H1 (cell line): Measurements from ENCODE around the gene INPP4B. TPM values are rescaled to one million over a fixed set of nuclear protein-coding genes. Genes with fewer than 3 reads are reported as not detected.

ENCODE experiments used
- CTCF ChIA-PET: fragments of 300-600 bp; sonication (Branson Sonifier 250); formaldehyde crosslinking; loops from one replicate; lab custom pipeline; 2021; ENCODE audit not compliant: partially characterized antibody; lab: Charles Lee
- POLR2A ChIA-PET: fragments of 300-600 bp; sonication (Branson Sonifier 250); formaldehyde crosslinking; loops from one replicate; lab custom pipeline; 2021; ENCODE audit warnings: inconsistent platforms; ENCODE audit not compliant: partially characterized antibody; lab: Charles Lee
- DNase-seq, 2 experiments: peaks; one replicate each; pipeline versions ENCODE4 v3.0.0 to v3.0.0-alpha.2; 2010 to 2022; ENCODE audit warnings: low spot score in 2 of 2, low read depth in 1 of 2, mixed read lengths in 1 of 2
- FAIRE-seq: peaks from 2 replicates; lab custom pipeline; 2011; peaks lifted over from hg19 to GRCh38; lab: Jason Lieb, UNC
- H2AFZ ChIP-seq: 2 replicates; pipeline ENCODE4 v1.8.1; 2012; ENCODE audit warnings: low read length, inconsistent platforms
- H2AK5ac ChIP-seq: 2 replicates; pipeline ENCODE4 v1.6.1; 2013; ENCODE audit warnings: low read depth, low read length
- H2BK120ac ChIP-seq: replicated peaks from 2 replicates; pipeline ENCODE3; 2013; ENCODE audit warnings: low read depth, low read length, inconsistent platforms
- H2BK12ac ChIP-seq: 2 replicates; pipeline ENCODE4 v1.6.1; 2013; ENCODE audit warnings: low read depth, low read length
- H2BK15ac ChIP-seq: 2 replicates; pipeline ENCODE4 v1.6.1; 2013; ENCODE audit warnings: low read length
- H2BK20ac ChIP-seq: 2 replicates; pipeline ENCODE4 v1.6.1; 2013; ENCODE audit warnings: low read length
- H2BK5ac ChIP-seq: 2 replicates; pipeline ENCODE4 v1.6.1; 2013; ENCODE audit warnings: low read depth, low read length
- H3K14ac ChIP-seq: 2 replicates; pipeline ENCODE4 v1.6.1; 2013; ENCODE audit warnings: inconsistent platforms; ENCODE audit not compliant: insufficient read length
- H3K18ac ChIP-seq: 2 replicates; pipeline ENCODE4 v1.6.1; 2013; ENCODE audit warnings: low read length; ENCODE audit errors: extremely low read depth
- H3K23ac ChIP-seq: 2 replicates; pipeline ENCODE4 v1.6.1; 2013; ENCODE audit warnings: inconsistent platforms; ENCODE audit not compliant: insufficient read length
- H3K23me2 ChIP-seq: 2 replicates; pipeline ENCODE4 v1.6.1; 2013; ENCODE audit warnings: low read depth, low read length
- H3K27ac ChIP-seq: 2 replicates; pipeline ENCODE4 v1.6.1; 2011; ENCODE audit warnings: low read depth, low read length, inconsistent platforms
- H3K27me3 ChIP-seq, 4 experiments: replicated peaks in 1 of 4; 1 replicate in 1 of 4; 2 replicates in 3 of 4; pipeline versions ENCODE4 v1.6.1 to v1.8.1; 2011 to 2013; ENCODE audit warnings: low read length in 3 of 4, mild to moderate bottlenecking in 3 of 4, inconsistent platforms in 2 of 4, mixed read lengths in 2 of 4, moderate library complexity in 1 of 4; ENCODE audit not compliant: control insufficient read depth in 3 of 4, insufficient read depth in 3 of 4; ENCODE audit errors: extremely low read depth in 1 of 4
- H3K36me3 ChIP-seq, 4 experiments: 2 replicates each; pipeline versions ENCODE4 v1.6.1 to v1.8.1; 2011 to 2013; ENCODE audit warnings: mild to moderate bottlenecking in 4 of 4, low read length in 3 of 4, moderate library complexity in 2 of 4, control low read depth in 1 of 4, inconsistent platforms in 1 of 4; ENCODE audit not compliant: insufficient read depth in 4 of 4, control insufficient read depth in 2 of 4
- H3K4ac ChIP-seq: replicated peaks from 2 replicates; pipeline ENCODE3; 2013; ENCODE audit warnings: low read length, low read depth, mixed read lengths, inconsistent platforms; ENCODE audit not compliant: insufficient read length
- H3K4me1 ChIP-seq, 4 experiments: replicated peaks in 1 of 4; 1 replicate in 1 of 4; 2 replicates in 3 of 4; pipeline versions ENCODE4 v1.6.1 to v1.8.1; 2011 to 2013; ENCODE audit warnings: low read length in 3 of 4, inconsistent platforms in 2 of 4, mixed read lengths in 1 of 4; ENCODE audit not compliant: insufficient read depth in 4 of 4, control insufficient read depth in 3 of 4
- H3K4me2 ChIP-seq, 2 experiments: 2 replicates each; pipeline versions ENCODE4 v1.6.1 to v1.8.1; 2011 to 2013; ENCODE audit warnings: low read depth in 2 of 2, low read length in 2 of 2, control low read depth in 1 of 2, inconsistent platforms in 1 of 2, mild to moderate bottlenecking in 1 of 2; ENCODE audit not compliant: insufficient read depth in 1 of 2
- H3K4me3 ChIP-seq, 4 experiments: fragments of 200-600, 300-600 bp in 1 of 4; sonication (generic), shearing (Covaris generic), sonication (Bioruptor Twin) in 1 of 4; 2 replicates each; pipeline versions ENCODE4 v1.5.1 to v1.8.1; 2011 to 2016; ENCODE audit warnings: low read length in 4 of 4, low read depth in 3 of 4, control low read depth in 2 of 4, inconsistent platforms in 2 of 4, mild to moderate bottlenecking in 2 of 4, mixed read lengths in 1 of 4, moderate library complexity in 1 of 4; ENCODE audit not compliant: insufficient read depth in 2 of 4; ENCODE audit errors: extremely low read depth in 1 of 4
- H3K56ac ChIP-seq: replicated peaks from 2 replicates; pipeline ENCODE3; 2013; ENCODE audit warnings: low read depth, mild to moderate bottlenecking, mixed read lengths, low read length, inconsistent platforms; ENCODE audit not compliant: insufficient read length
- H3K79me1 ChIP-seq: 2 replicates; pipeline ENCODE4 v1.6.1; 2013; ENCODE audit warnings: low read depth, low read length, control low read depth
- H3K79me2 ChIP-seq, 2 experiments: 2 replicates each; pipeline versions ENCODE4 v1.6.1 to v1.8.1; 2012 to 2013; ENCODE audit warnings: low read length in 2 of 2, mild to moderate bottlenecking in 2 of 2, inconsistent platforms in 1 of 2; ENCODE audit not compliant: insufficient read depth in 2 of 2, control insufficient read depth in 1 of 2
- H3K9ac ChIP-seq, 4 experiments: replicated peaks in 1 of 4; 1 replicate in 1 of 4; 2 replicates in 3 of 4; pipeline versions ENCODE4 v1.6.1 to v1.8.1; 2011 to 2013; ENCODE audit warnings: low read depth in 3 of 4, low read length in 3 of 4, control low read depth in 2 of 4, mild to moderate bottlenecking in 2 of 4, moderate library complexity in 2 of 4, inconsistent platforms in 1 of 4; ENCODE audit errors: extremely low read depth in 1 of 4
- H3K9me3 ChIP-seq, 2 experiments: 2 replicates each; pipeline versions ENCODE4 v1.6.1 to v1.8.1; 2012 to 2013; ENCODE audit warnings: mild to moderate bottlenecking in 2 of 2, moderate library complexity in 2 of 2, control low read depth in 1 of 2, inconsistent platforms in 1 of 2, low read depth in 1 of 2, low read length in 1 of 2, mixed read lengths in 1 of 2; ENCODE audit not compliant: insufficient read depth in 2 of 2
- H4K20me1 ChIP-seq, 2 experiments: replicated peaks in 1 of 2; 2 replicates each; pipeline versions ENCODE3 to v1.8.1; 2011 to 2013; ENCODE audit warnings: inconsistent platforms in 2 of 2, low read length in 2 of 2, mild to moderate bottlenecking in 1 of 2; ENCODE audit not compliant: insufficient read depth in 2 of 2, control insufficient read depth in 1 of 2
- H4K5ac ChIP-seq: 2 replicates; pipeline ENCODE4 v1.6.1; 2013; ENCODE audit warnings: low read length, low read depth, mixed read lengths, inconsistent platforms; ENCODE audit not compliant: insufficient read length
- H4K8ac ChIP-seq: 2 replicates; pipeline ENCODE4 v1.8.0; 2013; ENCODE audit warnings: mild to moderate bottlenecking, moderate library complexity, low read length, inconsistent platforms; ENCODE audit not compliant: insufficient read depth; ENCODE audit errors: extremely low read depth
- H4K91ac ChIP-seq: replicated peaks from 2 replicates; pipeline ENCODE3; 2013; ENCODE audit warnings: low read length, mixed read lengths, inconsistent platforms; ENCODE audit not compliant: insufficient read length
- ASH2L ChIP-seq: fragments of 200-600, 300-600 bp; sonication (generic); IDR thresholded peaks from one replicate; pipeline ENCODE4 v1.7.1; 2017; ENCODE audit warnings: low read length
- CEBPB ChIP-seq: IDR thresholded peaks from 2 replicates; pipeline ENCODE4 v1.6.1; 2012; ENCODE audit warnings: low read depth, low read length
- CHD1 ChIP-seq: IDR thresholded peaks from 2 replicates; pipeline ENCODE4 v1.6.1; 2012; ENCODE audit warnings: low read depth, low read length, improper control_type of control experiment
- EGR1 ChIP-seq: IDR thresholded peaks from 2 replicates; pipeline ENCODE4 v1.6.1; 2011; ENCODE audit warnings: low read depth, low read length, borderline replicate concordance
- HDAC6 ChIP-seq: IDR thresholded peaks from one replicate; pipeline ENCODE4 v1.7.1; 2012; ENCODE audit warnings: low read depth, mild to moderate bottlenecking, inconsistent platforms, low read length, moderate library complexity
- JUN ChIP-seq: IDR thresholded peaks from 2 replicates; pipeline ENCODE4 v1.6.1; 2011; ENCODE audit warnings: low read depth, mild to moderate bottlenecking, improper control_type of control experiment, low read length
- KDM1A ChIP-seq: fragments of 200-600, 300-600 bp; sonication (generic); IDR thresholded peaks from 2 replicates; pipeline ENCODE4 v1.7.1; 2016; ENCODE audit warnings: mild to moderate bottlenecking, low read length, borderline replicate concordance
- RNF2 ChIP-seq: fragments of 200-900, 300-1000 bp; sonication (generic); IDR thresholded peaks from 2 replicates; pipeline ENCODE4 v1.7.1; 2016; ENCODE audit warnings: borderline replicate concordance, low read depth, mild to moderate bottlenecking, antibody characterized with exemption, low read length; ENCODE audit not compliant: poor library complexity, severe bottlenecking; ENCODE audit errors: missing control alignments
- SAP30 ChIP-seq: fragments of 300-600 bp; sonication (generic); IDR thresholded peaks from 2 replicates; pipeline ENCODE4 v1.7.1; 2012; ENCODE audit warnings: low read length, moderate library complexity, mild to moderate bottlenecking, inconsistent platforms; ENCODE audit not compliant: insufficient read depth, insufficient replicate concordance
- SP2 ChIP-seq: IDR thresholded peaks from 2 replicates; pipeline ENCODE4 v1.6.1; 2012; ENCODE audit warnings: mild to moderate bottlenecking, low read length, inconsistent platforms
- TAF1 ChIP-seq: IDR thresholded peaks from 2 replicates; pipeline ENCODE4 v1.6.1; 2011; ENCODE audit warnings: mild to moderate bottlenecking, low read depth, low read length
- TAF7 ChIP-seq: optimal IDR thresholded peaks from 2 replicates; pipeline ENCODE3; 2011; ENCODE audit warnings: low read depth, mild to moderate bottlenecking, inconsistent platforms, low read length, moderate library complexity, borderline replicate concordance
- TCF12 ChIP-seq: IDR thresholded peaks from 2 replicates; pipeline ENCODE4 v1.6.1; 2011; ENCODE audit warnings: low read depth, mild to moderate bottlenecking, low read length
- WGBS, 2 experiments: shearing (Covaris generic) in 1 of 2; methylation state at CpG; one replicate each; pipeline versions ENCODE4 v1.1.6 to v1.1.7; 2013 to 2015; ENCODE audit warnings: low lambda C conversion rate in 2 of 2, mixed read lengths in 2 of 2, inconsistent platforms in 1 of 2, low coverage in 1 of 2, missing lambda C conversion rate in 1 of 2; ENCODE audit not compliant: insufficient replicate concordance in 2 of 2, insufficient coverage in 1 of 2, insufficient read length in 1 of 2; ENCODE audit errors: extremely low coverage in 1 of 2, missing lambda C conversion rate in 1 of 2; 5-methylcytosine and 5-hydroxymethylcytosine counted together
- polyA plus RNA-seq, 7 experiments: library from polyadenylated mRNA; depleted of rRNA in 3 of 7; stranded (reverse) in 5 of 7; unstranded in 2 of 7; fragments of >200 nt in 5 of 7; fragments of 200-250 nt in 2 of 7; gene quantifications; 1 replicate in 5 of 7; 2 replicates in 1 of 7; 4 replicates in 1 of 7; pipeline versions ENCODE4 v1.2.1 to v1.2.3, GENCODE V29; 2011 to 2013; ENCODE audit warnings: missing spikeins in 2 of 7, mixed read lengths in 2 of 7
- total RNA-seq: library from RNA; stranded (reverse); fragmentation: NEBNext Ultra II Directional; extraction: Animal tissue kit (Norgen Biotek cat#: 25700); gene quantifications from 2 replicates; pipeline ENCODE4 v1.2.1, GENCODE V29; 2021

Gene INPP4B
- total and polyA plus RNA-seq, 2 of the 8 experiments (the other 6 are each of a cell fraction or from before 2014, with no cell fraction given): 0.11 to 0.54 TPM

GRCh38 chr4:142823796-142824195 is 22.3 kb downstream of the INPP4B start:
- ChIA-PET POLR2A (no interaction called here), CTCF (interaction anchor here (0.6 kb wide), 1 partner anchor 660 kb away, joined by 3 read pairs; no protein-coding TSS in a partner anchor)
- Histone ChIP-seq H2AK5ac (no peak overlapping the region), H3K23me2 (no peaks in the 10 kb centered on the region), H3K23ac (no peak overlapping the region), H3K14ac (no peak overlapping the region), H2AFZ (no peak overlapping the region), H3K79me2 (no peaks in the 10 kb centered on the region), H2BK20ac (no peak overlapping the region), H2BK12ac (no peak overlapping the region), H3K79me1 (no peaks in the 10 kb centered on the region), H3K18ac (no peak overlapping the region), H3K9ac (no peak overlapping the region), H4K91ac (no peak overlapping the region), H3K4me2 (no peak overlapping the region), H3K36me3 (no peaks in the 10 kb centered on the region), H2BK120ac (no peak overlapping the region), H3K4me1 (no peaks in the 10 kb centered on the region; a peak in 1 of 7 replicates), H4K5ac (no peak overlapping the region), H3K27me3 (no peaks in the 10 kb centered on the region), H3K4ac (no peak overlapping the region), H4K8ac (no peak overlapping the region), H3K27ac (no peak overlapping the region), H4K20me1 (no peaks in the 10 kb centered on the region), H3K4me3 (no peak overlapping the region), H2BK5ac (no peak overlapping the region), H2BK15ac (no peak overlapping the region), H3K9me3 (no peaks in the 10 kb centered on the region), H3K56ac (no peak overlapping the region)
- TF ChIP-seq HDAC6 (no peak), ASH2L (no peak), TAF7 (no peak), KDM1A (no peak), SAP30 (no peak), EGR1 (no peak), TCF12 (no peak), CEBPB (no peak), CHD1 (no peak), SP2 (no peak), JUN (no peak), RNF2 (no peak), TAF1 (no peak)
- DNase-seq (no peak), FAIRE-seq (no peak)
- WGBS, 2 experiments: 91% methylated on average over 1 of the region's 1 CpG; no CpG with 5 or more reads in 1 of the 2 experiments
